Measurements from ENCODE around the gene USP1. TPM values are rescaled to one million over a fixed set of nuclear protein-coding genes. Genes with fewer than 3 reads are reported as not detected.
A peak's percentile ranks its signal among the peaks of the same experiment; 100 is the strongest.

USP1 gene
- total and polyA plus RNA-seq, 2 donors: 25.2 to 72.6 TPM

DNA sequence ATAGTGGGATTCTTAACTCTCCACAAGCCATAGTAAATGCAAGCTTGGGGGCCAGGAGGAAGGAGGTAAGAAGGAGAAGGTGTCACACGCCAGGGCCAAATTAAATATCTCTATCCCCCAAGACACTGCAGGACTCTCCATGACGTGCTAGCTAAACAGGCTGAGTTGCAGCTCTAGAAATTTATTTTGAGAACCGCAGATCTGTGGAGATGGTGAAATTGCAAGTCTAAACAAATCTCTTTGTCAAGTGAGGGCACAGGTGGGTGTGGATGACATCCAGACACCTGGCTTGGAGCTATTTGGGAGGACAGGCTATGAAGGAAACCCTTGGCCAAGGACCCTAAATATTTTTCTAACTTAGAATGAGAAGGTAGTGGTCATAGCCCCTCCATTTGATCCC, 39.5 kb upstream of the USP1 start:
- no peaks in the 10 kb centered on the region for H3K27me3 ChIP-seq (ENCODE audit: control insufficient read depth in 2 of 2, insufficient read depth in 1 of 2, low read length in 1 of 2)
- no peak for DNase-seq (ENCODE audit: low read depth in 6 of 9, low spot score in 9 of 9)
- no peaks in the 10 kb centered on the region for H3K36me3 ChIP-seq (ENCODE audit: control insufficient read depth in 2 of 2, insufficient read depth in 2 of 2, low read length in 1 of 2)
- 93% methylated on average over 3 of the region's 3 CpGs for WGBS
- H3K4me3 ChIP-seq (ENCODE audit: low read length in 2 of 2): no peak overlapping the region
- H3K27ac ChIP-seq (ENCODE audit: low read depth in 1 of 2, low read length in 1 of 2): no peak overlapping the region
- H3K9me3 ChIP-seq (ENCODE audit: control insufficient read depth in 2 of 2, insufficient read depth in 1 of 2, low read length in 1 of 2): no peaks in the 10 kb centered on the region
- peaks cover 0 to 2% of the 10 kb centered on the region in 2 donors for H3K4me1 ChIP-seq (ENCODE audit: control insufficient read depth in 2 of 2, insufficient read depth in 2 of 2, low read length in 2 of 2)

GRCh38 chr1:62398377-62398776, 38.5 kb upstream of the USP1 start:
- Histone ChIP-seq H3K4me3 (ENCODE audit: low read length in 2 of 2) (no peak overlapping the region), H3K9me3 (ENCODE audit: control insufficient read depth in 2 of 2, insufficient read depth in 1 of 2, low read length in 1 of 2) (no peaks in the 10 kb centered on the region), H3K36me3 (ENCODE audit: control insufficient read depth in 2 of 2, insufficient read depth in 2 of 2, low read length in 1 of 2) (no peaks in the 10 kb centered on the region), H3K4me1 (ENCODE audit: control insufficient read depth in 2 of 2, insufficient read depth in 2 of 2, low read length in 2 of 2) (peaks cover 0 to 2% of the 10 kb centered on the region in 2 donors), H3K27me3 (ENCODE audit: control insufficient read depth in 2 of 2, insufficient read depth in 1 of 2, low read length in 1 of 2) (no peaks in the 10 kb centered on the region), H3K27ac (ENCODE audit: low read depth in 1 of 2, low read length in 1 of 2) (no peak overlapping the region)
- no peak for DNase-seq (ENCODE audit: low read depth in 6 of 9, low spot score in 9 of 9)
- WGBS: 95% methylated on average over 8 of the region's 8 CpGs

GRCh38 chr1:62401034-62401760, 35.7 kb upstream of the USP1 start:
- Histone ChIP-seq H3K27me3 (ENCODE audit: control insufficient read depth in 2 of 2, insufficient read depth in 1 of 2, low read length in 1 of 2) (no peaks in the 10 kb centered on the region), H3K4me1 (ENCODE audit: control insufficient read depth in 2 of 2, insufficient read depth in 2 of 2, low read length in 2 of 2) (peaks cover 0 to 2% of the 10 kb centered on the region in 2 donors), H3K27ac (ENCODE audit: low read depth in 1 of 2, low read length in 1 of 2) (no peak overlapping the region), H3K9me3 (ENCODE audit: control insufficient read depth in 2 of 2, insufficient read depth in 1 of 2, low read length in 1 of 2) (no peaks in the 10 kb centered on the region), H3K36me3 (ENCODE audit: control insufficient read depth in 2 of 2, insufficient read depth in 2 of 2, low read length in 1 of 2) (no peaks in the 10 kb centered on the region), H3K4me3 (ENCODE audit: low read length in 2 of 2) (no peak overlapping the region)
- 98% methylated on average over 5 of the region's 5 CpGs for WGBS
- no peak for DNase-seq (ENCODE audit: low read depth in 6 of 9, low spot score in 9 of 9)

- H3K27ac ChIP-seq (ENCODE audit: low read depth in 1 of 2, low read length in 1 of 2): no peak overlapping the region
- 95% methylated on average over 2 of the region's 2 CpGs for WGBS
- H3K36me3 ChIP-seq (ENCODE audit: control insufficient read depth in 2 of 2, insufficient read depth in 2 of 2, low read length in 1 of 2): no peaks in the 10 kb centered on the region
- H3K27me3 ChIP-seq (ENCODE audit: control insufficient read depth in 2 of 2, insufficient read depth in 1 of 2, low read length in 1 of 2): no peaks in the 10 kb centered on the region
- no peaks in the 10 kb centered on the region for H3K4me1 ChIP-seq (ENCODE audit: control insufficient read depth in 2 of 2, insufficient read depth in 2 of 2, low read length in 2 of 2)
- no peak overlapping the region for H3K4me3 ChIP-seq (ENCODE audit: low read length in 2 of 2)
- no peak for DNase-seq (ENCODE audit: low read depth in 6 of 9, low spot score in 9 of 9)
- H3K9me3 ChIP-seq (ENCODE audit: control insufficient read depth in 2 of 2, insufficient read depth in 1 of 2, low read length in 1 of 2): no peaks in the 10 kb centered on the region
Measured at GRCh38 chr1:62405247-62405646, 31.6 kb upstream of the USP1 start.

GRCh38 chr1:62406576-62406975, 30.3 kb upstream of the USP1 start:
- Histone ChIP-seq H3K4me1 (ENCODE audit: control insufficient read depth in 2 of 2, insufficient read depth in 2 of 2, low read length in 2 of 2) (no peaks in the 10 kb centered on the region), H3K27me3 (ENCODE audit: control insufficient read depth in 2 of 2, insufficient read depth in 1 of 2, low read length in 1 of 2) (no peaks in the 10 kb centered on the region), H3K9me3 (ENCODE audit: control insufficient read depth in 2 of 2, insufficient read depth in 1 of 2, low read length in 1 of 2) (no peaks in the 10 kb centered on the region), H3K27ac (ENCODE audit: low read depth in 1 of 2, low read length in 1 of 2) (no peak overlapping the region), H3K36me3 (ENCODE audit: control insufficient read depth in 2 of 2, insufficient read depth in 2 of 2, low read length in 1 of 2) (no peaks in the 10 kb centered on the region), H3K4me3 (ENCODE audit: low read length in 2 of 2) (no peak overlapping the region)
- WGBS: 92% methylated on average over 3 of the region's 3 CpGs
- no peak for DNase-seq (ENCODE audit: low read depth in 6 of 9, low spot score in 9 of 9)

- Histone ChIP-seq H3K27me3 (ENCODE audit: control insufficient read depth in 2 of 2, insufficient read depth in 1 of 2, low read length in 1 of 2) (no peaks in the 10 kb centered on the region), H3K4me1 (ENCODE audit: control insufficient read depth in 2 of 2, insufficient read depth in 2 of 2, low read length in 2 of 2) (no peaks in the 10 kb centered on the region), H3K36me3 (ENCODE audit: control insufficient read depth in 2 of 2, insufficient read depth in 2 of 2, low read length in 1 of 2) (no peaks in the 10 kb centered on the region), H3K9me3 (ENCODE audit: control insufficient read depth in 2 of 2, insufficient read depth in 1 of 2, low read length in 1 of 2) (no peaks in the 10 kb centered on the region), H3K4me3 (ENCODE audit: low read length in 2 of 2) (no peak overlapping the region), H3K27ac (ENCODE audit: low read depth in 1 of 2, low read length in 1 of 2) (no peak overlapping the region)
- WGBS: 77% methylated on average over 12 of the region's 12 CpGs
- peak; percentile 14 to 75 (median 53) for DNase-seq (ENCODE audit: low read depth in 6 of 9, low spot score in 9 of 9)
Measured at GRCh38 chr1:62407398-62408009, 29.3 kb upstream of the USP1 start.

DNA sequence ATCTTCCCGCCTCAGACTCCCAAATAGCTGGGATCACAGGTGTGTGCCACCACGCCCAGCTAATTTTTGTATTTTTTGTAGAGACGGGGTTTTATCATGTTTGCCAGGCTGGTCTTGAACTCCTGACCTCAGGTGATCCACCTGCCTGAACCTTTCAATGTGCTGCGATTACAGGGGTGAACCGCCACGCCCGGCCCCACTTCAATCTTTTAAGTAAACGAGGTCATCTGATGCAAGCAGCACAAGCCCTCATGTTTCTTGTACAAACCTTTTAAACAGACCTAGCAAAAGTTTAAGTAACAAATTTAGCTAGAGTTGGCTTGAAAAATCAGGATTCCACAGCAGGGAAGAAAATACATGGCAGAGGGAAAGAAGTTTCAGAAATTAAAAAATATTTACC, 21.2 kb upstream of the USP1 start:
- H3K27me3 ChIP-seq (ENCODE audit: control insufficient read depth in 2 of 2, insufficient read depth in 1 of 2, low read length in 1 of 2): no peaks in the 10 kb centered on the region
- 96% methylated on average over 8 of the region's 8 CpGs for WGBS
- no peak overlapping the region for H3K27ac ChIP-seq (ENCODE audit: low read depth in 1 of 2, low read length in 1 of 2)
- no peaks in the 10 kb centered on the region for H3K4me1 ChIP-seq (ENCODE audit: control insufficient read depth in 2 of 2, insufficient read depth in 2 of 2, low read length in 2 of 2)
- no peaks in the 10 kb centered on the region for H3K36me3 ChIP-seq (ENCODE audit: control insufficient read depth in 2 of 2, insufficient read depth in 2 of 2, low read length in 1 of 2)
- H3K4me3 ChIP-seq (ENCODE audit: low read length in 2 of 2): no peak overlapping the region
- no peak for DNase-seq (ENCODE audit: low read depth in 6 of 9, low spot score in 9 of 9)
- no peaks in the 10 kb centered on the region for H3K9me3 ChIP-seq (ENCODE audit: control insufficient read depth in 2 of 2, insufficient read depth in 1 of 2, low read length in 1 of 2)

DNA sequence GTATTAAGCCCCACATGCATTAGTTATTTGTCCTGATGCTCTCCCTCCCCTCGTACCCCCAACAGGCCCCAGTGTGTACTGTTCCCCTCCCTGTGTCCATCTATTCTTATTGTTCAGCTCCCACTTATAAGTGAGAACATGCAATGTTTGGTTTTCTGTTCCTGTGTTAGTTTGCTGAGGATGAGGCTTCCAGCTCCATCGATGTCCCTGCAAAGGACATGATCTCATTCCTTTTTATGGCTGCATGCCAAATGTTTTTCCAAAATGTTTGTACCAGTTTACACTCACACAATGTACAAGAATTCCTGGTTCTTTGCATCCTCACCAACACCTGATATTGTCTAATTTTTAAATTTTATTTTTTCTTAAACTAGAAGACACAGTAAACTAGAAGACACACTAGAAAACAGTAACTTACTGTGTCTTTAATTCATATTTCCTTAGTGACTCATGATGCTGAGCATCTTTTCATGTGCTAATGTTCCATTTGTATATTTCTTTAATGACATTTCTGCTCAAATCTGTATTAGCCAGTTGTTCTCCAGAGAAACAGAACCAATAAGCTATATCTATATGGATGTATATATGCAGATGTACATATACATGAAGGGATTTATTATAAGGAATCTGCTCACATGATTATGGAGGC, 19.4 kb upstream of the USP1 start:
- Histone ChIP-seq H3K4me1 (ENCODE audit: control insufficient read depth in 2 of 2, insufficient read depth in 2 of 2, low read length in 2 of 2) (no peaks in the 10 kb centered on the region), H3K36me3 (ENCODE audit: control insufficient read depth in 2 of 2, insufficient read depth in 2 of 2, low read length in 1 of 2) (no peaks in the 10 kb centered on the region), H3K27ac (ENCODE audit: low read depth in 1 of 2, low read length in 1 of 2) (no peak overlapping the region), H3K4me3 (ENCODE audit: low read length in 2 of 2) (no peak overlapping the region), H3K9me3 (ENCODE audit: control insufficient read depth in 2 of 2, insufficient read depth in 1 of 2, low read length in 1 of 2) (no peaks in the 10 kb centered on the region), H3K27me3 (ENCODE audit: control insufficient read depth in 2 of 2, insufficient read depth in 1 of 2, low read length in 1 of 2) (no peaks in the 10 kb centered on the region)
- no peak for DNase-seq (ENCODE audit: low read depth in 6 of 9, low spot score in 9 of 9)
- WGBS: 95% methylated on average over 2 of the region's 2 CpGs

DNA sequence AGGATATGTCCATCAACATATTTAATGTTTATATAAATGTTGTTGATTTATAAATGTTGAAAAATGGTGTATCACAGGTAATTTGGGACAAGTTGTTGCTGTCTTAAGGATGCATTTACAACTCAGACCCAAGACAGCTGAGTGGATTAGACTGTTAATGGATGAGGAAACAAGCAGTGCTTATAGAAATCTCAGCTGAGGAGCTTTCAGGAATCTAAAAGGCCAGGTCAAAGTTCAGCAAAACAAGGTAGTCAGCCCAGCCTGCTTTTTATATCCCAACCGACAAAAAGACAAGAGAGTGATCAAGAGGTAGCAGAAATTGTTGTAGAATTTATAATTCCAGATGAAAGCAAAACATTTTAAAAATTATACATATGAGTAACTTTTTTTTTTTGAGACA, 16.6 kb upstream of the USP1 start:
- Histone ChIP-seq H3K27me3 (ENCODE audit: control insufficient read depth in 2 of 2, insufficient read depth in 1 of 2, low read length in 1 of 2) (no peaks in the 10 kb centered on the region), H3K9me3 (ENCODE audit: control insufficient read depth in 2 of 2, insufficient read depth in 1 of 2, low read length in 1 of 2) (no peaks in the 10 kb centered on the region), H3K36me3 (ENCODE audit: control insufficient read depth in 2 of 2, insufficient read depth in 2 of 2, low read length in 1 of 2) (no peaks in the 10 kb centered on the region), H3K27ac (ENCODE audit: low read depth in 1 of 2, low read length in 1 of 2) (no peak overlapping the region), H3K4me1 (ENCODE audit: control insufficient read depth in 2 of 2, insufficient read depth in 2 of 2, low read length in 2 of 2) (no peaks in the 10 kb centered on the region), H3K4me3 (ENCODE audit: low read length in 2 of 2) (no peak overlapping the region)
- no peak for DNase-seq (ENCODE audit: low read depth in 6 of 9, low spot score in 9 of 9)
- 96% methylated on average over 1 of the region's 1 CpG for WGBS
